A673 (cell line): ENCODE measurements around the gene TIMM29. TPM values are rescaled to one million over a fixed set of nuclear protein-coding genes. Genes with fewer than 3 reads are reported as not detected.

Source experiments
- BruUV-seq: library from RNA; stranded (reverse); fragments of 400-500 nt; replicated peaks from 2 replicates; lab custom pipeline; 2021; lab: Mats Ljungman, UMichigan
- CTCF ChIA-PET: fragments of 300-600 bp; sonication (Branson Sonifier 250); formaldehyde crosslinking; loops from one replicate; lab custom pipeline; 2022; ENCODE audit warnings: antibody characterized with exemption; lab: Charles Lee
- POLR2A ChIA-PET: fragments of 300-600 bp; sonication (Branson Sonifier 250); formaldehyde crosslinking; loops from one replicate; lab custom pipeline; 2022; ENCODE audit warnings: antibody characterized with exemption; ENCODE audit not compliant: low non-redundant PET; lab: Charles Lee
- DNase-seq: peaks from one replicate; pipeline ENCODE4 v3.0.0-alpha.2; 2015; ENCODE audit warnings: low spot score
- H3K27ac ChIP-seq: fragments of 200-600 bp; sonication (generic); 2 replicates; pipeline ENCODE4 v1.5.1; 2016; ENCODE audit warnings: mixed run types, low read depth, mild to moderate bottlenecking, mixed read lengths, antibody characterized with exemption, low read length; ENCODE audit not compliant: poor library complexity, severe bottlenecking
- H3K27me3 ChIP-seq: fragments of 200-600 bp; sonication (generic); replicated peaks from 2 replicates; pipeline ENCODE4 v1.6.1; 2017; ENCODE audit warnings: mixed run types, low read depth, mild to moderate bottlenecking, mixed read lengths, antibody characterized with exemption, low read length; ENCODE audit not compliant: insufficient read depth, poor library complexity
- H3K36me3 ChIP-seq: fragments of 200-600 bp; sonication (generic); 2 replicates; pipeline ENCODE4 v1.6.1; 2016; ENCODE audit warnings: mixed run types, mild to moderate bottlenecking, mixed read lengths, antibody characterized with exemption, low read length; ENCODE audit not compliant: insufficient read depth, poor library complexity, severe bottlenecking
- H3K4me1 ChIP-seq: fragments of 200-600 bp; sonication (generic); 2 replicates; pipeline ENCODE4 v1.6.1; 2017; ENCODE audit warnings: mixed run types, mild to moderate bottlenecking, mixed read lengths, antibody characterized with exemption, low read length; ENCODE audit not compliant: insufficient read depth, poor library complexity, severe bottlenecking
- H3K4me3 ChIP-seq: fragments of 200-600 bp; sonication (generic); 2 replicates; pipeline ENCODE4 v1.5.1; 2016; ENCODE audit warnings: low read depth, mixed run types, mild to moderate bottlenecking, mixed read lengths, low read length; ENCODE audit not compliant: poor library complexity, severe bottlenecking
- H3K9me3 ChIP-seq: fragments of 200-600 bp; sonication (generic); 2 replicates; pipeline ENCODE4 v1.6.1; 2016; ENCODE audit warnings: mixed run types, low read depth, mild to moderate bottlenecking, mixed read lengths, antibody characterized with exemption, low read length; ENCODE audit not compliant: poor library complexity, severe bottlenecking
- EZH2 ChIP-seq: fragments of 200-600 bp; sonication (generic); IDR thresholded peaks from 2 replicates; pipeline ENCODE4 v1.6.1; 2017; ENCODE audit warnings: borderline replicate concordance, low read depth, mild to moderate bottlenecking, mixed read lengths, antibody characterized with exemption, low read length; ENCODE audit not compliant: poor library complexity, severe bottlenecking
- intact Hi-C: fragments of 100-400 bp; cut with micrococcal nuclease; formaldehyde crosslinking; loops from one replicate; pipeline ENCODE4 v1.10.0; 2022; ENCODE audit not compliant: unreplicated experiment
- total RNA-seq: library from RNA; stranded (reverse); gene quantifications from 2 replicates; pipeline ENCODE4 v1.2.3, GENCODE V29; 2021
- TF ChIP-seq, protein P1 (sequence below): fragments of 300-800, 200-600 bp; sonication (generic); conservative IDR thresholded peaks from 2 replicates; pipeline ENCODE4 v1.5.1; 2017; ENCODE audit warnings: low read depth, mild to moderate bottlenecking, antibody characterized with exemption, low read length, moderate library complexity, mixed read lengths

TIMM29 gene
- total RNA-seq, 1 experiment from 2014 or later: 30.0 TPM

DNA sequence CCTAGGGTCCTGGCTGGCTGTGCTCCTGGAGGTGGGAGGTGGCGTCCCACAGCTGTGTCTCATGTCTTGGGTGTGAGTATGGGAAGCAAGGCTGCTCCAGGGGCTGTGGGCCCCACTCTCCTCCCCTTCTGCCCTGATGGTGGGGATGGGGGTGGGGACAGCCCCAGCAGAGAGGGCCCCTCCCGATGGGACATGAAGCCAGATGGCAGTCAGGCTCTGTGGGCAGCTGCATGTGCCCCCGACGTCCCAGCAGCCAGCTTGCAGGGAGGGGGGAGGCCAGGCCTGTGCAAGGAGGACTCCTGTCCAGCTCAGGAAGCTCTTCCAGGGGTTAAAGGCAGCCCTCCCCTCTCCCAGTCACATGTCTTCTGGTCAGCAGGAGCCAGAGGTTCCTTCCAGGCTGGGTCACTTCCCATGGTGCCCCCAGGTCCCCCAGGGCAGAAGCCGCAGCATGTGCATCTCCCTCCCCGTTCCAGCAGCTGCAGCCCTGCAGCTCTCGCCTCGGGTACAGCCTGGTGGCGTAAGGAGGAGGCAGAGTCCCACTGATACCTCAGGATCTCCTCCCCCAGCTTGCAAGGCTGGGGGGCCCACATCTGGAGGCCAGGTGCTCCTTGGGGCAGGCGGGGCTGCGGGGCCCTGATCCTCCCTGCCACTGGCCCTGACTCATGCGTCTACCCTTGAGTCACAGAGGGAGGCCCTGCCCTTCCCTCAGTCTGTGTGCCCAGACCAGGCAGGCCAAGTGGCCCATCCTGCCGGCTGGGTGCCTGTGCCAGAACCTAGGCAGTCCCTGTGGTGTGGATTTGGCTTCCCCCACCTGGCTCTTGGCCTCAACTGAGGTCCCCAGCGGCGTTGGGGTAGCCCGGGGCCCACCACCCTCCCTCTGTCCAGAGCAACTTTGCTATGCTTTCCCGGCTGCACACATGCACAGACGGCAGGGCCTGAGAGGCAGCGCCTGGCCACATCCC lies 13.2 kb upstream of the TIMM29 start:
- H3K27me3 ChIP-seq: no peaks in the 10 kb centered on the region
- H3K9me3 ChIP-seq: no peaks in the 10 kb centered on the region
- H3K36me3 ChIP-seq: peaks cover 32% of the 10 kb centered on the region
- H3K4me3 ChIP-seq: no peak overlapping the region
- DNase-seq: no peak
- ChIA-PET POLR2A (no interaction called here), CTCF (no interaction called here)
- no peak for TF ChIP-seq EZH2
- TF ChIP-seq, protein P1, sequence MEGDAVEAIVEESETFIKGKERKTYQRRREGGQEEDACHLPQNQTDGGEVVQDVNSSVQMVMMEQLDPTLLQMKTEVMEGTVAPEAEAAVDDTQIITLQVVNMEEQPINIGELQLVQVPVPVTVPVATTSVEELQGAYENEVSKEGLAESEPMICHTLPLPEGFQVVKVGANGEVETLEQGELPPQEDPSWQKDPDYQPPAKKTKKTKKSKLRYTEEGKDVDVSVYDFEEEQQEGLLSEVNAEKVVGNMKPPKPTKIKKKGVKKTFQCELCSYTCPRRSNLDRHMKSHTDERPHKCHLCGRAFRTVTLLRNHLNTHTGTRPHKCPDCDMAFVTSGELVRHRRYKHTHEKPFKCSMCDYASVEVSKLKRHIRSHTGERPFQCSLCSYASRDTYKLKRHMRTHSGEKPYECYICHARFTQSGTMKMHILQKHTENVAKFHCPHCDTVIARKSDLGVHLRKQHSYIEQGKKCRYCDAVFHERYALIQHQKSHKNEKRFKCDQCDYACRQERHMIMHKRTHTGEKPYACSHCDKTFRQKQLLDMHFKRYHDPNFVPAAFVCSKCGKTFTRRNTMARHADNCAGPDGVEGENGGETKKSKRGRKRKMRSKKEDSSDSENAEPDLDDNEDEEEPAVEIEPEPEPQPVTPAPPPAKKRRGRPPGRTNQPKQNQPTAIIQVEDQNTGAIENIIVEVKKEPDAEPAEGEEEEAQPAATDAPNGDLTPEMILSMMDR: no peak
- H3K4me1 ChIP-seq: no peaks in the 10 kb centered on the region
- no peak overlapping the region for H3K27ac ChIP-seq
- intact Hi-C loops: no loop called here
- no TSS peak for BruUV-seq

DNA sequence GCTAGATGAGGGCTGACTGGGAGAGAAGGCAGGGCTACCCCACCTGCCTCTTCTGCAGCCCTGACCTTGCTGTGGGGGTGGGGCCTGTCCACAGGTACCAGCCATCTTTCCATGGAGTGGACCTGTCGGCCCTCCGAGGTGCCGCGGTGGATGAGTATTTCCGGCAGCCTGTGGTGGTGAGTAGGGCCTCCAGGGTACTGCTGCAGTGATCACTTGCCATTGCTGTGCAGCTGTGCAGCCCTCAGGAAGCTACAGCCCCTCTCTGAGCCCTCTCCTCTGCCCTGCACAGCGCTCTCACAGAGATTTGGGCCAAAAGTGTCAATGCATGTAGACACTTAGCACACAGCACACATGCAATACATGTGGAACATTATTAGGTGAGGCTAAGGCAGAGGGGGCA lies 12.0 kb upstream of the TIMM29 start:
- TF ChIP-seq EZH2: no peak
- TF ChIP-seq, protein P1: no peak
- Histone ChIP-seq H3K27me3 (no peaks in the 10 kb centered on the region), H3K4me1 (no peaks in the 10 kb centered on the region), H3K36me3 (peaks cover 41% of the 10 kb centered on the region), H3K9me3 (no peaks in the 10 kb centered on the region), H3K4me3 (no peak overlapping the region), H3K27ac (no peak overlapping the region)
- DNase-seq: no peak
- intact Hi-C loops: no loop called here
- POLR2A ChIA-PET: no interaction called here
- BruUV-seq: no TSS peak
- CTCF ChIA-PET: no interaction called here

DNA sequence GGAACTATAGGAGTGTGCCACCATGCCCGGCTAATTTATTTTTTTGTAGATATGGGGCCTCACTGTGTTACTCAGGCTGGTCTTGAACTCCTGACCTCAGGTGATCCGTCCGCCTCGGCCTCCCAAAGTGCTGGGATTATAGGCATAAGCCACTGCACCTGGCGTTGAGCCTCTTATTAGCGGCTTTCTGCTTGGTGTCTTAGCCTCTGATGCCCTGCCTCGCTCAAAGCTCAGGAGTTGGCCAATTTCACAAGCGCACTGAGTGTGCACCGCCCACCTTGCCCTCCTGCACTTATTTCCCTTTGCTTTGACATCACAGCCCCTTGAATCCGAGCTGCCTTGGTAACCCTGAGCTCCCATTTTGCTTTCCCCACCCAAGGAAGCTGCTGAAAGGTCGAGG lies 10.3 kb upstream of the TIMM29 start:
- no peaks in the 10 kb centered on the region for H3K9me3 ChIP-seq
- ChIA-PET POLR2A (interaction anchor here (0.6 kb wide), 1 partner anchor 517 kb away, joined by 3 read pairs; the partner anchor contains the start of gene PRKCSH), CTCF (no interaction called here)
- no peaks in the 10 kb centered on the region for H3K4me1 ChIP-seq
- H3K4me3 ChIP-seq: no peak overlapping the region
- intact Hi-C loops: no loop called here
- H3K27me3 ChIP-seq: no peaks in the 10 kb centered on the region
- no peak for TF ChIP-seq EZH2
- TF ChIP-seq, protein P1: no peak
- no TSS peak for BruUV-seq
- no peak for DNase-seq
- H3K27ac ChIP-seq: no peak overlapping the region
- H3K36me3 ChIP-seq: peaks cover 37% of the 10 kb centered on the region
